ENCODE measurements around the gene WDPCP. TPM values are rescaled to one million over a fixed set of nuclear protein-coding genes. Genes with fewer than 3 reads are reported as not detected.

WDPCP gene
- total and polyA plus RNA-seq, 2 of the 4 experiments (the other 2 are of a cell fraction) = 2.2 to 10.2 TPM

- no peak overlapping the region for H3K9ac ChIP-seq (ENCODE audit: low read depth, low read length)
- no TSS peak for BruUV-seq (replicated peaks)
- no peaks in the 10 kb centered on the region for H3K9me1 ChIP-seq (ENCODE audit: insufficient read depth, low read length)
- H3K14ac ChIP-seq (replicated peaks; ENCODE audit: low read depth, low read length) = no peak overlapping the region
- H3K4me3 ChIP-seq (ENCODE audit: insufficient read depth, low read depth, low read length) = no peak overlapping the region
- no peak overlapping the region for H3K18ac ChIP-seq (ENCODE audit: low read depth, low read length)
- H2AFZ ChIP-seq (replicated peaks; ENCODE audit: low read length, poor library complexity) = no peak overlapping the region
- H2BK20ac ChIP-seq (ENCODE audit: low read depth, low read length) = no peak overlapping the region
- H3K27ac ChIP-seq (ENCODE audit: insufficient read depth, low read length) = no peak overlapping the region
- H2AK9ac ChIP-seq (replicated peaks; ENCODE audit: low read depth, low read length, poor library complexity) = no peak overlapping the region
- no peak overlapping the region for H4K8ac ChIP-seq (ENCODE audit: low read depth in 2 of 2, low read length in 2 of 2)
- H3K79me1 ChIP-seq (ENCODE audit: low read depth in 1 of 2, low read length in 2 of 2) = no peaks in the 10 kb centered on the region
- H2AK5ac ChIP-seq (ENCODE audit: low read depth, low read length) = no peak overlapping the region
- ATAC-seq (ENCODE audit: low read depth) (no peak), DNase-seq (no peak)
- H2BK120ac ChIP-seq (ENCODE audit: low read depth, low read length) = no peak overlapping the region
- H4K20me1 ChIP-seq (ENCODE audit: insufficient read depth, low read length) = no peaks in the 10 kb centered on the region
- H3K4me1 ChIP-seq (ENCODE audit: control insufficient read depth, insufficient read depth, low read length) = no peaks in the 10 kb centered on the region
- dilution Hi-C loops (cut with HindIII; ENCODE audit: low sequenced_read_pairs, unreplicated experiment) = no loop called here
- ChIA-PET CTCF (no interaction called here), POLR2A (ENCODE audit: unreplicated experiment) (no interaction called here)
- no peak overlapping the region for H2BK15ac ChIP-seq (ENCODE audit: low read depth, low read length)
- H3K4me2 ChIP-seq (ENCODE audit: low read depth, low read length) = no peak overlapping the region
- intact Hi-C loops (cut with micrococcal nuclease) = no loop called here
- no peak overlapping the region for H3K56ac ChIP-seq (ENCODE audit: extremely low read depth, insufficient read depth, low read length)
- H3K23ac ChIP-seq (ENCODE audit: low read depth, low read length) = no peak overlapping the region
- WGBS, 2 experiments (ENCODE audit: extremely low coverage in 2 of 2, insufficient read length in 1 of 2) = 60% methylated on average over 1 of the region's 1 CpG; no CpG with 5 or more reads in 1 of the 2 experiments
- no peak overlapping the region for H4K91ac ChIP-seq (ENCODE audit: insufficient read depth, low read depth, low read length)
- no peaks in the 10 kb centered on the region for H3K27me3 ChIP-seq (ENCODE audit: control insufficient read depth, insufficient read depth, low read length)
- in situ Hi-C loops (cut with MboI; ENCODE audit: low sequenced_read_pairs) = no loop called here
- no peak overlapping the region for H2BK5ac ChIP-seq (ENCODE audit: low read depth, low read length, poor library complexity, severe bottlenecking)
- H3K9me3 ChIP-seq (ENCODE audit: control insufficient read depth, insufficient read depth, low read length) = no peaks in the 10 kb centered on the region; the same call in 1 of the 2 replicates
- H3K4ac ChIP-seq (ENCODE audit: low read depth, low read length) = no peak overlapping the region
- TF ChIP-seq CTCF (conservative IDR thresholded peaks at IDR 0.05; ENCODE audit: low read depth, low read length) (no peak), FOS (IDR thresholded peaks at IDR 0.05; ENCODE audit: low read depth, low read length) (no peak), RAD21 (IDR thresholded peaks at IDR 0.05; ENCODE audit: low read length) (no peak), NFE2L2 (IDR thresholded peaks at IDR 0.05; ENCODE audit: low read depth, low read length) (no peak), RCOR1 (IDR thresholded peaks at IDR 0.05; ENCODE audit: insufficient replicate concordance, low read length) (no peak), MAFK (IDR thresholded peaks at IDR 0.05; ENCODE audit: low read depth, low read length) (no peak), BHLHE40 (IDR thresholded peaks at IDR 0.05; ENCODE audit: low read depth, low read length) (no peak)
- TF ChIP-seq, protein P1, sequence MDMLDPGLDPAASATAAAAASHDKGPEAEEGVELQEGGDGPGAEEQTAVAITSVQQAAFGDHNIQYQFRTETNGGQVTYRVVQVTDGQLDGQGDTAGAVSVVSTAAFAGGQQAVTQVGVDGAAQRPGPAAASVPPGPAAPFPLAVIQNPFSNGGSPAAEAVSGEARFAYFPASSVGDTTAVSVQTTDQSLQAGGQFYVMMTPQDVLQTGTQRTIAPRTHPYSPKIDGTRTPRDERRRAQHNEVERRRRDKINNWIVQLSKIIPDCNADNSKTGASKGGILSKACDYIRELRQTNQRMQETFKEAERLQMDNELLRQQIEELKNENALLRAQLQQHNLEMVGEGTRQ (IDR thresholded peaks at IDR 0.05; ENCODE audit: low read depth, low read length) = no peak
- no peaks in the 10 kb centered on the region for H3K36me3 ChIP-seq (ENCODE audit: control insufficient read depth, insufficient read depth, low read length)
- no peak overlapping the region for H4K5ac ChIP-seq (ENCODE audit: low read depth, low read length)
These were observed 243.0 kb downstream of the WDPCP start for GRCh38 chr2:63345285-63345633.

All from IMR-90 (cell line).